Dermis blood vessel endothelial cell (primary cell): ENCODE results near the gene CAPRIN2. TPM values are rescaled to one million over a fixed set of nuclear protein-coding genes. Genes with fewer than 3 reads are reported as not detected.

ENCODE experiments used
- DNase-seq: peaks from one replicate; pipeline ENCODE4 v3.0.0; 2010
- total RNA-seq: library from RNA; depleted of rRNA; stranded (reverse); fragments of >200 nt; gene quantifications from 2 replicates; pipeline ENCODE4 v1.2.3, GENCODE V29; 2014

Gene CAPRIN2, protein sequence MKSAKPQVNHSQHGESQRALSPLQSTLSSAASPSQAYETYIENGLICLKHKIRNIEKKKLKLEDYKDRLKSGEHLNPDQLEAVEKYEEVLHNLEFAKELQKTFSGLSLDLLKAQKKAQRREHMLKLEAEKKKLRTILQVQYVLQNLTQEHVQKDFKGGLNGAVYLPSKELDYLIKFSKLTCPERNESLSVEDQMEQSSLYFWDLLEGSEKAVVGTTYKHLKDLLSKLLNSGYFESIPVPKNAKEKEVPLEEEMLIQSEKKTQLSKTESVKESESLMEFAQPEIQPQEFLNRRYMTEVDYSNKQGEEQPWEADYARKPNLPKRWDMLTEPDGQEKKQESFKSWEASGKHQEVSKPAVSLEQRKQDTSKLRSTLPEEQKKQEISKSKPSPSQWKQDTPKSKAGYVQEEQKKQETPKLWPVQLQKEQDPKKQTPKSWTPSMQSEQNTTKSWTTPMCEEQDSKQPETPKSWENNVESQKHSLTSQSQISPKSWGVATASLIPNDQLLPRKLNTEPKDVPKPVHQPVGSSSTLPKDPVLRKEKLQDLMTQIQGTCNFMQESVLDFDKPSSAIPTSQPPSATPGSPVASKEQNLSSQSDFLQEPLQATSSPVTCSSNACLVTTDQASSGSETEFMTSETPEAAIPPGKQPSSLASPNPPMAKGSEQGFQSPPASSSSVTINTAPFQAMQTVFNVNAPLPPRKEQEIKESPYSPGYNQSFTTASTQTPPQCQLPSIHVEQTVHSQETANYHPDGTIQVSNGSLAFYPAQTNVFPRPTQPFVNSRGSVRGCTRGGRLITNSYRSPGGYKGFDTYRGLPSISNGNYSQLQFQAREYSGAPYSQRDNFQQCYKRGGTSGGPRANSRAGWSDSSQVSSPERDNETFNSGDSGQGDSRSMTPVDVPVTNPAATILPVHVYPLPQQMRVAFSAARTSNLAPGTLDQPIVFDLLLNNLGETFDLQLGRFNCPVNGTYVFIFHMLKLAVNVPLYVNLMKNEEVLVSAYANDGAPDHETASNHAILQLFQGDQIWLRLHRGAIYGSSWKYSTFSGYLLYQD
- total RNA-seq: 12.0 and 13.4 TPM in 2 replicates

DNA sequence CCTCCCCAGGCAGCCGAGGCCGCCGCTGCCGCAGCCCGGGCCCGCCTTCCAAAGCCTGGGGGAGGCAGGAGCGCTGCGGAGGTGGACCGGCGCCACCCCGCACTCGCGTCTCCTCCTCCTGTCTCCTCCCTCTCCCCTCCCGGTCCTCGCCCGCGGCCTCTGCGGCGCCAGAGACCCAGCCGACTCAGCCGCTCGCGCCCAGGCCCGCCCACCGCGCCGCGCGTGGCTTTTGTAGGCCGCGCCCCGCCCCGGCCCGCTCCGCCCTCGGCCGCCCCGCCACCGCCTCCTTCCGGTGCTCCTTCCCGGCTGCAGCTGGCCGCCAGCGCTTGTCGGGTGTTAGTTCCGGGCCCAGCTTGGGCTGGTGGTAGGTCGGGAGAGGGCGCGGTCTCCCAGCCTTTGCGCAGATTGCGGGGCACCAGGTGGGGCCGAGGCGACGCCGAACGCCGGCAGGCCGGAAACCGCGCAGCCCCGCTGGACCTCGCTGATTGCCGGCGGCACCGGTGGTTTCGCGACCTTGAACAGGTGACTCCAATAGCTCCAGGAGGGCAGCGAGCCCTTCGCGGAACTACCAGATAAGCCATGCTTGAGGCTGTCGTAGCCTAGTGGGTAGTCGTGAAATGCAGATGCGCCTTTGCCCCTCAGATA lies at the start of gene CAPRIN2:
CAPRIN2 (minus strand) TSS at position 202 of the 645 bp plus-strand sequence. CDS start 1,431 bp downstream, outside the sequence.
- peak; percentile 94 for DNase-seq

DNA sequence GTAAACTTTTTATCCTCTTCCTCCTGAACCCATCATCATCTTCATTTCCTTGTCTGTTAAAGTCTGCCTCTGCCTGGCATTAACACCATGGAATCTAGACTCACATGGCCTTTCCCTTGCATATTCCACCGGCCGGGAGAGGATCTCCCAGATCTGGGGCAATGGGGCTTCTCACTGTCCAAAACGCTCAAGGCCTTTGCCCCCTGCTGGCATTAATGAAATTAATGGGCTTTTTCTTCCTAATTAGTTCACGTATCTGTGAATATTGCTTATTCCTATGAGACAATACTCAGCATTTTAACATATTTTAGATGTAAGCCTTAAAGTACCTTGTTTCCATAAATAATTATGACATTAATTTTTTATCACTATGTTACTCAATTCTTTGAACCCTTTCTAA lies 42.9 kb upstream of the CAPRIN2 start:
- DNase-seq: peak; percentile 18

DNA sequence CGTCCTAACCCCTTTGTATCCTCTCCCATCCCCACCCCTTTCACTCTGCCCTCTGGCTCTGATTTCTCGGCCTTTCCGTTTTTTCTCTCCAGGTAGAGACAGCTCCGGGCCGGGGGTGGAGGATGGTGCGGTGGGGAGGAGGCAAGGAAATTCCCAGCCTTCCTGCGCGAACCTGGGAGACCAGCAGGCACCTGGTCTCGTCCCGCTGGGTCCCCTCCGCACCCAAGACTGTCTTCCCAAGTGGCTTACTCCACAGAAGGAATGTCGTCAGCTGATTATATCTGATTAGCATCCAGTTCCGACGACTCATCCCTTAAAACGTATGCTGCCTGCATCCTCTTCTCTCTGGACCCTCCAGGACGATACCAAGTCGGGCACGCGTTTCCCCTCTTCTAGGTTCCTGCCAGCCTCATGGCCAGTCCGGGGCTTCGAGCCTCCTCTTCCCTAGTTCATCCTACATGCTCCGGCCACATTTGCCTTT lies 42.2 kb upstream of the CAPRIN2 start:
- DNase-seq: peak; percentile 28

DNA sequence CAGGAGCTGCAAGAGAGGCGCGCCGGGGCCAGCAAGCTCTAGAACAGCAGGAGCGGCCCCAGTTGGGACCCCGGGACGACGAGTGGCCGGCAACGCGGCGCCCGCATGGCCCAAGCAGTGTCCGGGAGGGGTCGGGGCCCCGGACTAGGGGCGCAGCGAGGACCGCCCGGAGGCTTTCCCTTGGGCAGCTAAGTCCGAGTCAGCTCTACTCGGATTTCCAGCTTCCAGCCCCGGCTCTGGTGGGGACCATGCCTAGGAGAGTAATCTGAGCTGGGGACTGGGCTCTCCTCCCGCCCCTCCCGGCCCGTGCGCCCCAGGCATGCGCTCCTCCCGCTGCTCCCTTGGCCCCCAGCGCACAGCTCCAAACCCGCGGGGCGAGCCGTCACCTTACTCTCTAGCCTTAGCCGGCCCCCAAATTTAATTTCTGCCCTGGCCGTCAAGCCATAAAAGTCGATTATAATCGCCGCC lies 41.6 kb upstream of the CAPRIN2 start:
- peak; percentile 53 for DNase-seq

DNA sequence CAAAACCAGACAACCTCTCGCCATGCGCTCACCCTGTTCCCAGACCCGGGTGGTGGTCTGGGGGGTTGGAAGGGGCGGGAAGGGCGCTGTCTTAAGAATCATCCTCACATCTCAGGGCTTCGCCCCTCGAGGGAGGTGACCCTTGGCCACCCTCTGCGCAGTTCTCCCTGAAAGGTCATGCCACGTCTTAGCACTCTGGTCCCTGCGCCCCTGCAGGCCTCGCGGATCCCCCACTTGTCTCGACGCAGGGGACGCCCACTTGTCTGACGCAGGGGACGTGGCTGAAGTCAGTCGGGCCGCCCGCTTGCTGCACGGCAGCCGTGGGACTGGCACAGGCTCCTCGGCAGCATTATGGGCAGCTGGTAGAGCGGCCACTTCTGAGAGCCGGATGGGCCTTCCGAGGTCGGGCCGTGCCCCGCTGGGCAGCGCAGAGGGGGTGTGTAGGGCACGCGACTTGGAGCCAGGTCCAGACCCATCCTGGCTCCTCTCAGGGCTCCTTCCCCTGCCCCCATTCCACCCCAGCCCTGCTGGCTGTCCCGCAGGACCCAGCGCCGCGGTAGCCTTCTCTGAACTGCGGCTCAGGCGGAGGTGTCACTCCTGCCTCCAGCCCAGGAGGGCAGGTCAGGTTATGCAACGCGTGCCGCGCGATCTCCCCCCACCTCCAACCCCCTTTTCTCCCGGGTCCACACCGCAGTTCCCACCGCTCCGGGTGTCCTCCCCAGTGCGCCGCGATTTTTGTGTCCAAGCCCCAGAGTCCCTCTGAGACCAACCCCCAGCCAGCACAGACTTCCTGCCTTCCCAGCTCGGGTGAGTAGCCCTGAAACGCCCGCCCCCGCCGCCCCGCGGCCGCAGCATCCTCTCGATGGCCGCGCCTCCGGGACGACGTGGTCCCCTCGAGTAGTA lies 40.9 kb upstream of the CAPRIN2 start:
- DNase-seq: peak; percentile 81

DNA sequence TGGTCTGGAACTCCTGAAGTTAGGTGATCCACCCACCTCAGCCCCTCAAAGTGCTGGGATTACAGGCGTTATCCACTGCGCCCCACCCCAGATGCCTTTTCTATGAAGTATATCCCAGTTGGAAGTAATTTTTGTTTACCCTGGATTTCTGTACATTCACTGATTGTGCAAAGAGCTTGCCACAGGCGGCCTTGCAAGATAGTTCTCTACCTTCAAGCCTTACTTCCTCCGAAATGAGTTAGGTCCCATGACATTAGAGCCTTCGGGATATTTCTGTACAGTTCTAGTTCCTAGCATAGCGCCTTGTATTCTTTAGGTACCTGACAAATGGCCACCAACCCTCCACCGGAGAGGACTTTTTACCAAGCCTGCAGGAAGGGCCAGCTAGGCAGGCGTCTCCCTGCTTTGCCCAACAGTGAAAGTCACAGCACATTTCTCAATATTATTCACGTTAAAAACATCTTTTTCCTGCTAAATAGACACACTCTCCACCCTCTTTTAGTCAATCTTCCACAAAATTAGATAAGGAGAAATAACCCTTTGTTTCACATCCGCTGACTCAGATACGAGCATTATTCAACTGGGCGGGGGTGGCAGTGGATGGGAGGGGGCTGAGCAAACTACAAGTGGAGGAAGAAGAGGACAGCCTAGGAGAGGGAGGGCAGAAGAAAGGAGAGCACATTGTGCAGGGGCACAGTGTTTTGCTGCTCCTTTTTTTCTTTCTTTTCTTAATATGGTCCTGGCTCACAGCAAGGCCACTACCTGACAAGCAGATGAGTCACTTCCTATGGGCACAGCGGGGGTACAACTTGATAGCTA lies 40.0 kb upstream of the CAPRIN2 start:
- peak; percentile 84 for DNase-seq

DNA sequence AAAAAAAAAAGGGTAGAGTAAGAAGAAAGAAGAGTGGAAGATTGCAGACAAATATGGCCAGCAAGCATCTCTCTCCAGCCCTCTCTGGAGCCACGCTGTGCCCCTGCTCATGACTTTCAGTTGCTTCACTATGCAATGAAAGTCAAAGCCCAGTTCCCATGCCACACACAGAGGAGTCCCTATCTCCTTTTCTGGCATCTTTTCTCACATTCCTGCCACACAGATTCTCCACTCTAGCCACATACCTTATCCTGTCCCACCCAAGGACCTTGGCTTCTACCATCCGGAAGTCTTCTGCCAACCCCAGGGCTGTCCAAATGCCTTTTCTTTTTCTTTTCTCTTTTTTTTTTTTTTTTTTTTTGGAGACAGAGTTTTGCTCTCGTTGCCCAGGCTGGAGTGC lies 39.3 kb upstream of the CAPRIN2 start:
- DNase-seq: no peak

DNA sequence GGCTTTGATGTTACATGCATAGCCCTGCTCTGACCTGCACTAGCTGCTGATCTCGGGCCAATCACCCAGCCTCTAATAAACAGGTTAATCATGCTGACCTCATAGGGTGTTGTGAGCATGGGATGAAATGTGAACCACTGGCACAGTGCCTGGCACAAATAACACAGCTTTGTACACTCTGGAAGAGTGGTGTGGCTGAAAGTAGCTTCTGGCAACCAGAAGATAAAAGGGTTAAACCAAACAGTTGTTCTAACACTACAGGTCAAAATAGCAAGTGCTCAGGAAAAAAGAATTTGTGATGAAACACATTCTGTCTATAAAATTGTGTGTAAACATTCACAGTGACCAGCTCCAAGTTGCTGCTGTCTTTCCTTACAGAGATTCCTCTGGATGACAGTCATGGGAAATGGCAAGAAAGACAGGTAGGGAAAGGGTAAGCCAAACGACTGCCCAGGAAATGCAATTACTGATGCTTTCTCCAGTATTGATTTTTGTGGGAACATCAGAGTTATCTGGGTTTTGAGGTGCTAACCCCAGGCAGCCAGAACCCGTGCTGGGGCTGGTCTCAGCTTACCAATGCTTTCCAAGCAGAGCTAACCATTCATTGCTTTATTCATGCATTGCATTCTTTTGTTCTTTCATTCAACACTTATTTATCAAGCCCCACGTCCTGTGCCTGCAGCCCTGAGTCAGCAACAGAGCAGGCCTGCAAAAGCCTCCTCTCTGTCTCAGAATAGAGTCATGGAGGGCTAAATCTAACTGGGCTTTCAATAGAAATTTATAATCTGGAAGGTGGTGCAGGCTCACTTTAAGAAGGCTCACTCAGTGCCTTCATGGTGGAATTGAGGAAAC lies 38.1 kb upstream of the CAPRIN2 start:
- peak; percentile 12 for DNase-seq

DNA sequence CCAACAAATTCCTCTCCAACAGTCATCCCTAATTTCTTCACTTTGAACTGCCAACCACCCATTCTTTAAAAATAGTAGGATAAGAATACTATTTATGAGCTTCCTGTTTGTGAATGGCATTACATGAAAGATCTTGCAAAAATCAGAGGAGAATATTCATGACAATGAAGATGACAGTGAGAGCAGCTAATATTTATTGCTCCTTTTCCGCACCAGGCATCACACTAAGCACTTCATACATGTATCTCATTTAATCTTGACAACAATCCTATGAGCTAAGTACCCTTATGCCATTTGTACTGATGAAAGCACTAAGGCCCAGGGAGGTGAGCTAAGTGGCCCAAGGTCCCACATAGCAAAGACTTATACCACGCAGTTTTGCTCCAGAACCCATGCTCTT lies 37.3 kb upstream of the CAPRIN2 start:
- DNase-seq: no peak

DNA sequence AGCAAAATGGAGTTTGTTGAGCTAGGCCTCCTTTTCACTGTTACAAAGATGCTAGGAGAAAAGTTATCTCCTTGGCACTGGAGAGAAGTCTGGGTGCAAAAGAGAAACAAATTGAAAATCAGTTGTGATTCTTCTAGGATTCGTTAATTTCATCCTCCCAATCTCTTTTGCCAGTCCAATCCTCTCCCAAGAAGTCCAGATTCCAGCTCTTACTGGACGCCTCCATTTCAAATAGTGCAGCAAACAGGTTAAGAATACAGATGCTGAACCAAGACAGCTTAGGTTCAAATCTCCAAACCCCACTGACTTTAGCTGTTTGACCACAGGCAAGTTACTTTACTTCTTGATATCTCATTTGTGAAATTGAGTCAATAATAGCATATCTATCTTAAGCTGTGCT lies 34.0 kb upstream of the CAPRIN2 start:
- DNase-seq: no peak

DNA sequence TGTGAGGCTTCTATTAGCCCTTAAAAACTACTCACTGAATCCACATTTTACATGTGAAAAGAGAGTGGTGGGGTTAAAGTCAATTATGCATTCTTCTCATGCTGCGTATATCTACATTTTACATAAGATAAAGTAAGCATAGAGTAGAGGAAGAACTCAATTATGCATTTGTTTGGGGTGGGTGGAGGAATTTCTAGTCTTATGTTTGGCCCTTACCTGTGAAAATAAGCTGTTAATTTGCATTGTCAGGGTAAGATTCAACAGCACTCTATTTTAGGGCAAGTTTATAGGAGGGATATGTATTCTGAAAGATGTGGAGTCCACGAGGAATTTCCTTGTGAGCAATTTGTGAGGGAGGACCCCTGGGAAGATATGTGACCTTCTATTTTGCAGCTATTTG lies 30.9 kb upstream of the CAPRIN2 start:
- DNase-seq: no peak

DNA sequence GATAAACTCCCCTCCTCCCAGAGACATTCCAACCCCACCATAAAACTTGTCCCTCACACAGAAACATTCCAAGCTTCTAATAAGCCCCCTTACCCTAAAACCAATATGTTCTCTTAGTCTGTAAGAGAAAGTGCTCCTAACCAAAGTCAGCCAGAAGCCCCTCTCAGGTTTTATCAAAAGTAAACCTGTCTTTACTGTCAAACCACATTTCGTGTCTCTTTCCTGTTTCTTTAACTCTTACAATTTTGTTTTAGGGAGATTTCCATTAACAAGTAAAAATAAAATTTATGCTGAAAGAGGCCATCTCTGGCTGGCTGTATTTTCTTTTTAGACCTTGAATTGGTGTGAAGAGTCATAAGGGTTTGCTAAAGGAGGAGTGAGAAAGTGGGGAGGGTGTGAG lies 29.8 kb upstream of the CAPRIN2 start:
- no peak for DNase-seq

DNA sequence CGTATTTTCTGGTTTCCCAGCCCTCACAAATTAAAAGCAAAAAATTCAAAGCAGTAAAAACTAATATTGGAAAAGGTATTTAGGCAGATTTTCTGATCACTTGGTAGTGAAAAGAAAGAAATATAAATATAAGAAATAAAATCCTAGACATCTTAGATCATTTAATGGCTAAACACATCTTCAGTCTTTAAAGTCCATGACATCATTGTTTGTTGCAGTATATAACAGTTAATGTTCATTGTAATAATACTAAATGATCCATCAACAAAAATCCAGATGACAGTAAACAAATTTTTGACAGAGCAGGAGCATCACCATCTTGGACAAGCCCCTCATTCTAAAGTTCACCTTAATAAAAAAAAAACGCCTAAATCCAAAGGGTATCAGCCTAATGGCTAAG lies 29.2 kb upstream of the CAPRIN2 start:
- no peak for DNase-seq

DNA sequence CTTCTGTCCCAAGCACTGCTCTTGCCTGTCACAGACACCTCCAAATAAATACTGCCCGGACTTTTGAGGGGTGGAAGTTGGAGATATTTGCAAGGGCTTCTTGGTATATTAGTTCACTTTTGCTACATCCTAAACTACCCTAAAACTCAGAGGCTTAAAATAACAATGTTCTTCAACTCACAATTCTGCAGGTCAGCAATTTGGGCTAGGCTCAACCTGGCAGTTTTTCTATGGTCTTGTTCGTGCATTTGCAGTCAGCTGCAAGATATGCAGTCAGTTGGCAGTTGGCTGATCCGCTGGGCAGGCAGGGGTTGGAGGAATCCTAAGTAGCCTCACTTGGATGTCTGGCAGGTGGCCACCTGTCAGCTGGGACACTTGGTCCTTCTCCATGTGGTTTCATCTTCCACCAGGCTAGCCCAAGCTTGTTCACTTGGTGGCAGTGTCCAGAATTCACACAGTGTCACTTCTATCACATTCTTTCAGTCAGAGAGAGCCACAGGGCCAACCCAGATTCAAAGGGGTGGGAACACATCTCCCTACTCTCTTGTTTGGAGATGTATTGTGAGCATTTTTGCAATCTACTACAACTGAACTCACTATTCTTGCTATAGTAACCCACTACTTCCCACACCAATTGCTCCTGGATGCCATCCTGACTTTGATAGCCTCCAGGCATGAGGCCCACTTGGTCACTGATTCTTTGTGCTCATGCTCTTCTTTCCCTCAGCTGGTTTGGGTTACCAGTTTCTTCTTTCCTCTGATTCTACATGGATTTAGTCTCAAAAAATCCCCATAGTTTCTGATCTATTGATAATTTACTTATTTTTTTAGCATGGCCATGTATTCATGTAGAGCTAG lies 27.8 kb upstream of the CAPRIN2 start:
- no peak for DNase-seq

DNA sequence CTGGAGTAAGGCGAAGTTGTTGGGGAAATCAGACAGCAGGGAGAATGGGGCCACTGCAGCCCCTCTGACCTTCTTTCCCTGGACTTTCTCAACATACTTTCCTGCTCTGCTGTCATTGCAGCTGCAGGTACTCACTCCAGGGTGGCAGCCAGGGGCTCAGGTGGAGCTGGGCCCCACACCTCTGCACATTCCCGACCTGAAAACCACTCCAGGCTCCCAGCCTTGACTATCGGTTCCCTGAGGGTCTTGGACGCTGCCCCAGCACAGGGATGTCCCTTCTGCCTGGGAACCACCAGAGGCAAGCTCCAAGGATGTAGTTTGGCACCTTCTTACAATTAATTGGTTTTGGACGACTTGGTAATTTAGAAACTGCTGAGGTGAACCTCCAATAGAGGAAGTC lies 24.8 kb upstream of the CAPRIN2 start:
- no peak for DNase-seq

DNA sequence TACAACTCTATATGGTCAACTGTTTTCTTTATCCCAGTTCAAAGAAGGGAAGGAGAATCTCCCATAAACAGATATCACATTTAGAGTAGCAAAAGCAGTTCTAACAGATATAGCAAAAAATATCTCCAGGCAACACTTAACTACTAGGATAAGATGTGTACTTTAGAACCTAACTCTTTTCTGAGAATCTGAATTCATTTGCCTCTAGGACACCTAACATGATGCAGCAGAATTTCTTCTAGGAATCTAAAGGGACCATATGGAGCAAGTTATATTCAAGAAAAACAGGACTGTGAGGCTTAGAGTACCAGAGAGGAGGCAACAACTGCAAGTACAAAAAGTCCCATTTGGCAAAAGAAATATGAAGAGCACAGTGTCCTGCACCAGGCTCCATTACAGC lies 24.4 kb upstream of the CAPRIN2 start:
- no peak for DNase-seq

DNA sequence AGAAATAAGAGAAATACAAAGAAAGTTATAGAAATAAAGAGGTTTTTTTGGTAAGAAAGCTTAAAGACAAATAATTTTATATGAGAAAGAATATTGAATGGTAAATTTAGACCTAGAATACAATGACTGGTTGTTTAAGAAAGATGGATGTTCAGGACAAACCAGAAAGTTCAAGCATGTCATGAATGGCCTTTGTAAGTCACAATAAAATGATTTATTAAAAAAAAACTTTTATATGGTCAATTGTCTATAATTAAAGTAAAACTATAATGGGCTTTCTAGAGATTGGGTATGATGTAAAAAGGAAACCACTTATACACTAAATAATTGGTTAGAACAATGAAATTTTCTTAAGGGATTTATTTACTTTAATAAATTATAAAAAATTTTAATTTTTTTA lies 19.8 kb upstream of the CAPRIN2 start:
- DNase-seq: no peak

DNA sequence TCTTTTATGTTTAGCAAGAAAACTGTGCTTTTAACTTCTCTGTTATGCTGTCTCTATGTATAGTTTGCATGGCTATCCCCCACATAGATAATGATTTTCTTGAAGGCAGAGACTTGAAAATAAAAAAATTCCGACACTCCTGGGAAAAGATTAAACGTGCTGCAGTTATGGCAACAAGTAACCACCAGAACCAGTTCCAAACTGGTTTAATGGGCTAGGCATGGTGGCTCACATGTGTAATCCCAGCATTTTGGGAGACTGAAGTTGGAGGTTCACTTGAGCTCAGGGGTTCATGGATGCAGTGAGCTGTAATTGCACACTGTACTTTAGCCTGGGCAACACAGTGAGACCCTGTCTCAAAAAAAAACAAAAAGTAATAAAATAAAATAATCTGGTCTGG lies 15.1 kb upstream of the CAPRIN2 start:
- DNase-seq: no peak

DNA sequence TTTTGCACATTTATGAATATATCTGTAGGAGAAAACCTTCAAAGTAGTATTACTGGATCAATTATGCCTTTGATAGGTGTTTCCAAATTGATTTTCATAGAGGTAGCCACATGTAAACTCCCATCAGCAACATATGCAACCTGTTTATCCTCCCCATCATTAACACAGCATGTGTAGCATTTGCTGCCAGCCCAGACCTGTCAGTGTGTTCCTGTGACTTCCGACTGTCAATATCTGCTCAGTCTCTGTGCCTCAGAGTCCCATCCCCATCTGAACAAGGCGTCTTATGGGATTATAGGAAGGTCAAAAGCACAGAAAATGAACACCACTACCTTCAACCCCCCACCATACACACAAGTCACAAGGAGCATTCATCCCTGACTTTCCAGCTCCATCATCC lies 9.5 kb upstream of the CAPRIN2 start:
- no peak for DNase-seq
